ENCODE measurements around the gene ATP1A3.
A peak's percentile ranks its signal among the peaks of the same experiment; 100 is the strongest.

Gene ATP1A3

GRCh38 chr19:41959056-41960053 lies 34.7 kb downstream of the ATP1A3 start, which contains the start of gene RABAC1:
TSS of gene RABAC1 (minus strand) at chr19:41959321. CDS start at chr19:41959292, 29 bp downstream.
- H3K9me3 ChIP-seq (ENCODE audit: low read length): no peaks in the 10 kb centered on the region
- peak within 1 kb of the TSS; percentile 73 for H3K4me3 ChIP-seq (ENCODE audit: low read length)
- H3K4me1 ChIP-seq (ENCODE audit: insufficient read depth, low read length): peaks cover 12% of the 10 kb centered on the region
- H2AFZ ChIP-seq (ENCODE audit: low read depth, low read length): peak within 1 kb of the TSS; percentile 56
- H3K36me3 ChIP-seq (ENCODE audit: insufficient read depth, low read length): peaks cover 5% of the 10 kb centered on the region
- no peaks in the 10 kb centered on the region for H3K27me3 ChIP-seq (ENCODE audit: insufficient read depth, low read length)

GRCh38 chr19:41958367-41959055 lies 35.5 kb downstream of the ATP1A3 start:
- no peaks in the 10 kb centered on the region for H3K27me3 ChIP-seq (ENCODE audit: insufficient read depth, low read length)
- peak overlapping the region; percentile 56 for H2AFZ ChIP-seq (ENCODE audit: low read depth, low read length)
- H3K36me3 ChIP-seq (ENCODE audit: insufficient read depth, low read length): peaks cover 5% of the 10 kb centered on the region
- H3K4me3 ChIP-seq (ENCODE audit: low read length): peak overlapping the region; percentile 73
- H3K9me3 ChIP-seq (ENCODE audit: low read length): no peaks in the 10 kb centered on the region
- peaks cover 12% of the 10 kb centered on the region for H3K4me1 ChIP-seq (ENCODE audit: insufficient read depth, low read length)

GRCh38 chr19:41957838-41958366 lies 36.1 kb downstream of the ATP1A3 start:
- Histone ChIP-seq H3K27me3 (ENCODE audit: insufficient read depth, low read length) (no peaks in the 10 kb centered on the region), H3K36me3 (ENCODE audit: insufficient read depth, low read length) (peaks cover 5% of the 10 kb centered on the region), H2AFZ (ENCODE audit: low read depth, low read length) (no peak overlapping the region), H3K9me3 (ENCODE audit: low read length) (no peaks in the 10 kb centered on the region), H3K4me1 (ENCODE audit: insufficient read depth, low read length) (peaks cover 12% of the 10 kb centered on the region), H3K4me3 (ENCODE audit: low read length) (peak overlapping the region; percentile 73)

- peaks cover 12% of the 10 kb centered on the region for H3K4me1 ChIP-seq (ENCODE audit: insufficient read depth, low read length)
- no peaks in the 10 kb centered on the region for H3K9me3 ChIP-seq (ENCODE audit: low read length)
- H2AFZ ChIP-seq (ENCODE audit: low read depth, low read length): no peak overlapping the region
- no peaks in the 10 kb centered on the region for H3K27me3 ChIP-seq (ENCODE audit: insufficient read depth, low read length)
- peaks cover 5% of the 10 kb centered on the region for H3K36me3 ChIP-seq (ENCODE audit: insufficient read depth, low read length)
- H3K4me3 ChIP-seq (ENCODE audit: low read length): no peak overlapping the region
Measured at GRCh38 chr19:41957161-41957837, 36.7 kb downstream of the ATP1A3 start.

GRCh38 chr19:41956621-41957020 lies 37.4 kb downstream of the ATP1A3 start:
- peaks cover 5% of the 10 kb centered on the region for H3K36me3 ChIP-seq (ENCODE audit: insufficient read depth, low read length)
- no peaks in the 10 kb centered on the region for H3K9me3 ChIP-seq (ENCODE audit: low read length)
- no peak overlapping the region for H3K4me3 ChIP-seq (ENCODE audit: low read length)
- no peak overlapping the region for H2AFZ ChIP-seq (ENCODE audit: low read depth, low read length)
- no peaks in the 10 kb centered on the region for H3K27me3 ChIP-seq (ENCODE audit: insufficient read depth, low read length)
- peaks cover 12% of the 10 kb centered on the region for H3K4me1 ChIP-seq (ENCODE audit: insufficient read depth, low read length)

- peaks cover 5% of the 10 kb centered on the region for H3K36me3 ChIP-seq (ENCODE audit: insufficient read depth, low read length)
- H3K9me3 ChIP-seq (ENCODE audit: low read length): no peaks in the 10 kb centered on the region
- H3K4me1 ChIP-seq (ENCODE audit: insufficient read depth, low read length): peaks cover 12% of the 10 kb centered on the region
- no peak overlapping the region for H2AFZ ChIP-seq (ENCODE audit: low read depth, low read length)
- H3K4me3 ChIP-seq (ENCODE audit: low read length): no peak overlapping the region
- no peaks in the 10 kb centered on the region for H3K27me3 ChIP-seq (ENCODE audit: insufficient read depth, low read length)
Measured at GRCh38 chr19:41955521-41955920, 38.5 kb downstream of the ATP1A3 start.

- H2AFZ ChIP-seq (ENCODE audit: low read depth, low read length): no peak overlapping the region
- no peaks in the 10 kb centered on the region for H3K4me1 ChIP-seq (ENCODE audit: insufficient read depth, low read length)
- H3K36me3 ChIP-seq (ENCODE audit: insufficient read depth, low read length): peaks cover 4% of the 10 kb centered on the region
- H3K9me3 ChIP-seq (ENCODE audit: low read length): no peaks in the 10 kb centered on the region
- no peak overlapping the region for H3K4me3 ChIP-seq (ENCODE audit: low read length)
- H3K27me3 ChIP-seq (ENCODE audit: insufficient read depth, low read length): no peaks in the 10 kb centered on the region
Measured at GRCh38 chr19:41951686-41952172, 42.3 kb downstream of the ATP1A3 start.

- Histone ChIP-seq H3K36me3 (ENCODE audit: insufficient read depth, low read length) (no peaks in the 10 kb centered on the region), H2AFZ (ENCODE audit: low read depth, low read length) (no peak overlapping the region), H3K4me1 (ENCODE audit: insufficient read depth, low read length) (no peaks in the 10 kb centered on the region), H3K4me3 (ENCODE audit: low read length) (no peak overlapping the region), H3K27me3 (ENCODE audit: insufficient read depth, low read length) (no peaks in the 10 kb centered on the region), H3K9me3 (ENCODE audit: low read length) (no peaks in the 10 kb centered on the region)
Measured at GRCh38 chr19:41947091-41947490, 46.9 kb downstream of the ATP1A3 start.

GRCh38 chr19:41945135-41945766 lies 48.8 kb downstream of the ATP1A3 start:
- H3K9me3 ChIP-seq (ENCODE audit: low read length): no peaks in the 10 kb centered on the region
- no peaks in the 10 kb centered on the region for H3K27me3 ChIP-seq (ENCODE audit: insufficient read depth, low read length)
- H2AFZ ChIP-seq (ENCODE audit: low read depth, low read length): no peak overlapping the region
- no peak overlapping the region for H3K4me3 ChIP-seq (ENCODE audit: low read length)
- H3K4me1 ChIP-seq (ENCODE audit: insufficient read depth, low read length): peaks cover 3% of the 10 kb centered on the region
- no peaks in the 10 kb centered on the region for H3K36me3 ChIP-seq (ENCODE audit: insufficient read depth, low read length)

GRCh38 chr19:41944336-41944735 lies 49.7 kb downstream of the ATP1A3 start:
- H3K4me3 ChIP-seq (ENCODE audit: low read length): no peak overlapping the region
- no peaks in the 10 kb centered on the region for H3K27me3 ChIP-seq (ENCODE audit: insufficient read depth, low read length)
- no peaks in the 10 kb centered on the region for H3K36me3 ChIP-seq (ENCODE audit: insufficient read depth, low read length)
- no peak overlapping the region for H2AFZ ChIP-seq (ENCODE audit: low read depth, low read length)
- no peaks in the 10 kb centered on the region for H3K9me3 ChIP-seq (ENCODE audit: low read length)
- H3K4me1 ChIP-seq (ENCODE audit: insufficient read depth, low read length): peaks cover 5% of the 10 kb centered on the region

- H3K36me3 ChIP-seq (ENCODE audit: insufficient read depth, low read length): no peaks in the 10 kb centered on the region
- no peak overlapping the region for H2AFZ ChIP-seq (ENCODE audit: low read depth, low read length)
- H3K9me3 ChIP-seq (ENCODE audit: low read length): no peaks in the 10 kb centered on the region
- H3K4me3 ChIP-seq (ENCODE audit: low read length): no peak overlapping the region
- H3K4me1 ChIP-seq (ENCODE audit: insufficient read depth, low read length): peaks cover 10% of the 10 kb centered on the region
- H3K27me3 ChIP-seq (ENCODE audit: insufficient read depth, low read length): peaks cover 8% of the 10 kb centered on the region
Measured at GRCh38 chr19:41941410-41942202, 52.4 kb downstream of the ATP1A3 start.
